HEK293T (cell line): Measurements from ENCODE around the gene LYG1.

Source experiments
- CTCF ChIA-PET: fragments of 350-600 bp; formaldehyde crosslinking; extraction: SDS; loops from one replicate; lab custom pipeline; 2021; ENCODE audit warnings: antibody characterized with exemption, inconsistent platforms; lab: Yijun Ruan, JAX
- POLR2A ChIA-PET: fragments of 350-600 bp; formaldehyde crosslinking; extraction: SDS; loops from one replicate; lab custom pipeline; 2020; ENCODE audit warnings: antibody characterized with exemption, inconsistent platforms; lab: Yijun Ruan, JAX
- DNase-seq: peaks from one replicate; pipeline ENCODE4 v3.0.0; 2012; ENCODE audit warnings: mixed read lengths; ENCODE audit errors: extremely low spot score
- ARNT ChIP-seq: fragments of 450-650 bp; IDR thresholded peaks from 2 replicates; pipeline ENCODE4 v1.6.1; 2017; ENCODE audit warnings: mild to moderate bottlenecking
- BHLHE40 ChIP-seq: fragments of 450-650 bp; IDR thresholded peaks from 2 replicates; pipeline ENCODE4 v1.6.1; 2016; ENCODE audit warnings: mild to moderate bottlenecking, moderate library complexity, borderline replicate concordance
- CTBP1 ChIP-seq: fragments of 450-650 bp; IDR thresholded peaks from 2 replicates; pipeline ENCODE4 v1.6.1; 2016; ENCODE audit warnings: borderline replicate concordance
- ELF4 ChIP-seq: fragments of 450-650 bp; IDR thresholded peaks from 2 replicates; pipeline ENCODE4 v1.6.1; 2017; ENCODE audit warnings: antibody characterized with exemption
- FOXA1 ChIP-seq: fragments of 450-650 bp; IDR thresholded peaks from 2 replicates; pipeline ENCODE4 v1.6.1; 2016; ENCODE audit warnings: mild to moderate bottlenecking
- FOXK2 ChIP-seq: fragments of 450-650 bp; IDR thresholded peaks from 2 replicates; pipeline ENCODE4 v1.6.1; 2016; ENCODE audit warnings: mild to moderate bottlenecking
- FOXM1 ChIP-seq: fragments of 450-650 bp; IDR thresholded peaks from 2 replicates; pipeline ENCODE4 v1.6.1; 2017; ENCODE audit warnings: mild to moderate bottlenecking, borderline replicate concordance
- HDGF ChIP-seq: fragments of 450-650 bp; IDR thresholded peaks from 2 replicates; pipeline ENCODE4 v1.6.1; 2017; ENCODE audit warnings: antibody characterized with exemption, borderline replicate concordance
- L3MBTL2 ChIP-seq: fragments of 450-650 bp; conservative IDR thresholded peaks from 2 replicates; pipeline ENCODE4 v1.6.1; 2016; ENCODE audit warnings: mild to moderate bottlenecking
- LEF1 ChIP-seq: fragments of 450-650 bp; IDR thresholded peaks from 2 replicates; pipeline ENCODE4 v1.6.1; 2017; ENCODE audit warnings: mild to moderate bottlenecking, borderline replicate concordance
- NFRKB ChIP-seq: fragments of 450-650 bp; IDR thresholded peaks from 2 replicates; pipeline ENCODE4 v1.6.1; 2016; ENCODE audit warnings: mild to moderate bottlenecking, moderate library complexity
- PKNOX1 ChIP-seq: fragments of 450-650 bp; IDR thresholded peaks from 2 replicates; pipeline ENCODE4 v1.6.1; 2016
- SP1 ChIP-seq: fragments of 450-650 bp; IDR thresholded peaks from 2 replicates; pipeline ENCODE4 v1.6.1; 2017
- SUZ12 ChIP-seq: fragments of 450-650 bp; IDR thresholded peaks from 2 replicates; pipeline ENCODE4 v1.6.1; 2016; ENCODE audit warnings: mild to moderate bottlenecking
- TARDBP ChIP-seq: fragments of 450-650 bp; IDR thresholded peaks from 2 replicates; pipeline ENCODE4 v1.6.1; 2016
- ZNF384 ChIP-seq: fragments of 450-650 bp; IDR thresholded peaks from 2 replicates; pipeline ENCODE4 v1.6.1; 2016

The LYG1 gene

DNA sequence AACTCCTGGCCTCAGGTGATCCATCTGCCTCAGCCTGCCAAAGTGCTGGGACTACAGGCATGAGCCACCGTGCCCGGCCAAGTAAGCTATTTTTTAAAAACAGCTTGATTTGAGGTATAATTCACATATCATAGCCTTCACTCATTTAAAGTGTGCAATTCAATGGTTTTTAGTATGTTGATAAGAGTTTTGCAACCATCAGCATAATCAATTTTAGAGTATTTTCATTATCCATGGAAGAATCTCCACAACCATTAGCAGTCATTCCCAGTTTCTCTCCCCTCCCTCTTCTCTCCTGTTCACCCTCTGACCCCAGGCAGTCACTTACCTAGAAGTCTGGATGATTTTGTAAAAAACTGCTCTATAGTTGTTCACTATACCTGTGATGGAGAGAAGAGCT, 40.8 kb downstream of the LYG1 start:
- TF ChIP-seq CTBP1, result no peak
- no peak for TF ChIP-seq LEF1
- no peak for TF ChIP-seq NFRKB
- no peak for TF ChIP-seq ELF4
- no peak for TF ChIP-seq PKNOX1
- DNase-seq, result no peak
- POLR2A ChIA-PET, result no interaction called here
- CTCF ChIA-PET, result no interaction called here

- POLR2A ChIA-PET, result no interaction called here
- no peak for TF ChIP-seq NFRKB
- TF ChIP-seq LEF1, result no peak
- no peak for TF ChIP-seq ZNF384
- TF ChIP-seq PKNOX1, result no peak
- no peak for TF ChIP-seq FOXM1
- no peak for TF ChIP-seq L3MBTL2
- no peak for TF ChIP-seq FOXA1
- TF ChIP-seq FOXK2, result no peak
- TF ChIP-seq ARNT, result no peak
- no peak for TF ChIP-seq SUZ12
- no peak for TF ChIP-seq TARDBP
- no peak for DNase-seq
- CTCF ChIA-PET, result no interaction called here
These were observed 41.5 kb downstream of the LYG1 start for GRCh38 chr2:99259465-99259864.

GRCh38 chr2:99256677-99257076, 44.3 kb downstream of the LYG1 start:
- CTCF ChIA-PET, result no interaction called here
- POLR2A ChIA-PET, result no interaction called here
- DNase-seq, result no peak
- TF ChIP-seq CTBP1, result no peak
- no peak for TF ChIP-seq BHLHE40
- no peak for TF ChIP-seq FOXM1
- TF ChIP-seq ZNF384, result no peak
- TF ChIP-seq L3MBTL2, result no peak
- TF ChIP-seq LEF1, result no peak
- TF ChIP-seq FOXK2, result no peak
- no peak for TF ChIP-seq TARDBP
- TF ChIP-seq SP1, result no peak
- TF ChIP-seq HDGF, result no peak
- no peak for TF ChIP-seq SUZ12
- no peak for TF ChIP-seq NFRKB
- no peak for TF ChIP-seq PKNOX1
- no peak for TF ChIP-seq ELF4
- TF ChIP-seq FOXA1, result no peak
- TF ChIP-seq ARNT, result no peak

DNA sequence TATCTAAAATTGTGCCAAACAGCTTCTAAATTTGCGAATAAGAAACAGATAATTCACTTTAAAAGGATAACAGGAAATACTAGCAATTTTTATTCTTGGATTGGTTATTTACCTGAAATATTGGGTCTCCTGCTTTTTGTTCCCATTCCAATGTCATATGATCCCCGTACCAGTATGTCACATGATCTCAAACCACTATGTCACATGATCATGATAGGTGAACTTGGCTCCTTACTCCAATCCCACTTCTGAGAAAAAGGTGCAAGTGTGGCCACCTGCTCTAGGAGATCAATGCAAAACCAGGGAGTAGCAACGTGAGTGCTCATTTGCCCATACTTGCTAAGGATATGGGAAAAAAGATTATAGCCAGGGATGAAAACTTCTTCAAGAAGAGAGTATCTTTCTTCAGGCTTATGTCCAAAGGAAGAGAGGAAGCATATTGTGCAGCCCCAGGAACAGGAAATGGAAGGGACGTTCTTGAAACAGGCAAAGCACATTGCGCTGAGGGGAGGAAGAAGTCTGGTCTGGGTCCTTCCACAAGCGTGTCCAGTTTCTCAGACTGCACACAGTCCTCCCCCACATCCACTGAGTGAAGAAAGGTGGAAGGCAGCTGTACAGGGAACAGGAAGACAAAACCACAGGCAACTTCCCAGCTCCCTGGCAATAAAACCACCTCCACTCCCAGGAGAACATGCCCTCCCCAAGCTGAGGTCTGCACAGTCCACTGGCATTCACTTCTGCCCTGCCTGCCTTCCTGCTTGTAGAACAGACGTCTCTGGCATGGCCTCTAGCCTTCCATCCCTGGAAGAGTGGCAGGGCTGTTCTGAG, 45.3 kb downstream of the LYG1 start, which contains the start of gene LYG2:
LYG2 (minus strand) TSS at position 176 of the 828 bp plus-strand sequence. CDS start 1,406 bp downstream, outside the sequence.
- TF ChIP-seq BHLHE40 (no peak), HDGF (no peak), CTBP1 (no peak), TARDBP (no peak), ARNT (no peak), SUZ12 (no peak), FOXK2 (no peak), LEF1 (no peak), FOXM1 (no peak), SP1 (no peak), PKNOX1 (no peak), FOXA1 (no peak), NFRKB (no peak), ELF4 (no peak), L3MBTL2 (no peak), ZNF384 (no peak)
- CTCF ChIA-PET, result no interaction called here
- POLR2A ChIA-PET, result no interaction called here
- DNase-seq, result no peak

- CTCF ChIA-PET, result no interaction called here
- TF ChIP-seq FOXM1 (no peak), L3MBTL2 (no peak), ELF4 (no peak), BHLHE40 (no peak), ARNT (no peak), NFRKB (no peak), PKNOX1 (no peak)
- DNase-seq, result no peak
- POLR2A ChIA-PET, result no interaction called here
These were observed 51.0 kb downstream of the LYG1 start for GRCh38 chr2:99249951-99250350.
